Peyer's patch (tissue), 4 donors: Measurements from ENCODE around the gene SVOPL.

ENCODE experiments used
- CTCF ChIP-seq, 6 experiments: fragments of 450-650 bp in 4 of 6; fragments of 200-600 bp in 2 of 6; sonication (generic) in 1 of 6; IDR thresholded peaks; one replicate each; pipeline ENCODE4 v1.5.1; 2017 to 2019; ENCODE audit warnings: antibody characterized with exemption in 6 of 6, mild to moderate bottlenecking in 3 of 6, moderate library complexity in 1 of 6
- POLR2A ChIP-seq, 2 donors: fragments of 450-650 bp; IDR thresholded peaks; one replicate each; pipeline ENCODE4 v1.5.1; 2017; ENCODE audit warnings: antibody characterized with exemption in 2 of 2, mild to moderate bottlenecking in 2 of 2, moderate library complexity in 2 of 2

GRCh38 chr7:138564365-138564764 is 136.8 kb downstream of the SVOPL start:
- TF ChIP-seq CTCF (IDR thresholded peaks at IDR 0.05) (no peak), POLR2A (IDR thresholded peaks at IDR 0.05) (no peak)
